Measurements from ENCODE around the gene ISG20L2.

ISG20L2 gene

GRCh38 chr1:156740237-156740740 lies 11.7 kb upstream of the ISG20L2 start:
- DNase-seq, result no peak

- no peak for DNase-seq
Measured at GRCh38 chr1:156738916-156739315, 10.3 kb upstream of the ISG20L2 start.

DNA sequence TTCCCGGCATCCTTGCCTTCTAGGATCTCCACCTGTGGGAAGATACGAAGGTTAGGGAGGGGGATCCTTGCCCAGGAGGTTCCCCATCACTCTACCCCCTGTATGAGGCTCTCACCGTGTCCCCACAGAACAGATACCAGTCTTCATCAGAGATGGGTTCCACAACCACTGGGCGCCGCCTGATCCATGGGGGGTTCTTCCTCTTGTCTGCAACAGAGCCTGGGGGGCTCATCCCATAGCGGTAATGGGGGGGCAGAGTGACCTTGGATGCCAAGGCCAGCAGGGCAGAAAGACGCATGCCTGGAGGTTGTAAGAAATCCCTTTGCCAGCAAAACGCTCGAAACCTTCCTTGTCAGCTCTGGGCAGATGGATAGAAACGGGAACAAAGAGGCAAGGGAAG lies 9.8 kb upstream of the ISG20L2 start:
- no peak for DNase-seq

GRCh38 chr1:156733989-156734584 lies 5.5 kb upstream of the ISG20L2 start:
- DNase-seq, result no peak

DNA sequence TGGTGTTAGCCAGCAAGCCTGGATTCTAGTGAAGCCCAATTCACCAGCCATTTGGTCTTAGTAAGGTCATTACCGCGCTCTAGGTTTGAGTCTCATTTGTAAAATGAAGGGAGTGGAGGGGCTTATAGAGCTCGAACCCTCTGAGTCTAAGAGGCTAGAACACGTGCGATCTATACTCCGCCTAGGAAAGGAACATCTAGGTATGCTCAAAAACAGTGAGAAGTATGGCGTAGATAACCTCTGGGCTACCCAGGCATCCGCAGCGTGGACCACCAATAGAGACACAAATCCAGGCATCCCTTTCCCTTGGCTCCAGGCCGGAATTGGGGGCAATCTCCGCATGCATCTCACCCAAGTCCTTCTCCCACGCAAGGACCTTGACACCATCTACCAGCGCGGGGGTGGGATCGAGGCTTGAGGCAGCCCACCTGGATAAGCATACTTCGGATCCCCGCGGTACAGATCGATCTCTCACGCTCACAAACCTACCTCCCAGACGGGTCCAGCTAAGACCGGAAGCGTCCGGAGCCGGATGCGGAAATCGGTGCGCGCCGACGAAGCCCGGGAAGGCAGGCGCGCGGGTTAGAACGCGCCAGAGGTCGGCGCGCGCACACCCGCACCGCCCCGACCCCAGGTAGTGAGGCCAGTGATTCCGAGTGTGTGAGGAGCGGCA lies 504 bp downstream of the ISG20L2 start, which contains the start of gene METTL25B:
TSS of gene METTL25B (plus strand) at position 544 of the 673 bp plus-strand sequence. CDS start 636 bp downstream, outside the sequence.
- DNase-seq, result peak; percentile 83

- DNase-seq, result no peak
Measured at GRCh38 chr1:156727492-156727891, 1.1 kb downstream of the ISG20L2 start.

GRCh38 chr1:156726549-156727226 lies 1.9 kb downstream of the ISG20L2 start:
- DNase-seq, result no peak

GRCh38 chr1:156725683-156726280 lies 2.8 kb downstream of the ISG20L2 start:
- peak; percentile 65 for DNase-seq

DNA sequence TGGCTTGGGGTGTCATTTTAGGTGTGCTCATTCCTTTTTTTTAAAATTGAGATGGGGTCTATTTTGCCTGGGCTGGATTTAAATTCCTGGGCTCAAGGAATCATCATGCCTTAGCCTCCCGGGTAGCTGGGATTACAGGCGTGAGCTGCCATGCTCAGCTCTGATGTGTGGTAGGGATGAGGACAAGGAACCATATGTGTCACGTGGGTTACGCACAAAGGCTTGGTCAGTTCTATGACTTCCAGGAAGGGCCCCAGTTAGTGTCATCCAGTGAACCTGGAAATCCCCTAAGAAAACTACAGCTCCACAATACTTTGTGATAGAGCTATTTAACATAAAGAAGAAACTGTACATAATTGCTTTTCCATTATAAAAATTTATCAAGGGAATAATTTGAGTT lies 7.0 kb downstream of the ISG20L2 start:
- DNase-seq, result no peak

DNA sequence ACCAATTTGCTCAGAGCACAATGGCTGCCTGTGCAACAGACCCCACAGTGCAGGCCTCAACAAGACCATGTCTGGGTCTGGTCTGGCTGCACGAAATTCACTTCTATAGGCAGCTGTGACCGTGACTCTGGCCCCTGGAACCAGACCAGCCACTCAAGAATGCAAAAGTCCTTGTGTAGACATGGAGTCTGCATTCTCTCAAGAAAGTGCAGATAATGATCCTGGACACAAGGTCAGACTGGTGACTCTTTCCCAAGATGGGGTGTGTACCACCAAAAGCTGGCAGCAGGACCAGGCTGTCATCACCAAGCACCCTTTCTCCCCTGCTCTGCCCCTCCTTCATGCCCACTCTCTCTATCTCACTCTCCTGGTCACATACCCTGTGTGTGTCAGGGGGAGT lies 7.4 kb downstream of the ISG20L2 start:
- no peak for DNase-seq

GRCh38 chr1:156717351-156717750 lies 11.2 kb downstream of the ISG20L2 start:
- DNase-seq, result no peak

DNA sequence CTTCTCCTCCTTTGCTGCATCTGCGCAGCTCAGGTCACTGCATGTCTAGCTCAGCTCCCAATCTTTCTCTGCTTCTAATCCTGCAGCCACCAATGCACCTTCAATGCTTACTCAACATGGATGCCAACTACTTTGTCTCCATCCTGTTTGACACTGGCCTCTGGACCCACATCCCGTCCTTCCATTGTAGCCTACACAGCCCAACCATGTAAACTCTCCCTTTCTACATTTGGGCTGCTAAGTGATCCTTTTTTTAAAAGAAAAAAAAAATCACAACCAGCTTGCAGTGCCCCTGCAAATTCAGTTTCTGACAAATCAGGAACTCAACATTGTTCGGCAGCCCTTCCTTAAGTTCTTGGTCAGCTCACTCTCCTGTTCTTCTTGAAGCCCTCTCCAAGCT lies 13.7 kb downstream of the ISG20L2 start:
- no peak for DNase-seq

- DNase-seq, result no peak
Measured at GRCh38 chr1:156712626-156713025, 15.9 kb downstream of the ISG20L2 start.

DNA sequence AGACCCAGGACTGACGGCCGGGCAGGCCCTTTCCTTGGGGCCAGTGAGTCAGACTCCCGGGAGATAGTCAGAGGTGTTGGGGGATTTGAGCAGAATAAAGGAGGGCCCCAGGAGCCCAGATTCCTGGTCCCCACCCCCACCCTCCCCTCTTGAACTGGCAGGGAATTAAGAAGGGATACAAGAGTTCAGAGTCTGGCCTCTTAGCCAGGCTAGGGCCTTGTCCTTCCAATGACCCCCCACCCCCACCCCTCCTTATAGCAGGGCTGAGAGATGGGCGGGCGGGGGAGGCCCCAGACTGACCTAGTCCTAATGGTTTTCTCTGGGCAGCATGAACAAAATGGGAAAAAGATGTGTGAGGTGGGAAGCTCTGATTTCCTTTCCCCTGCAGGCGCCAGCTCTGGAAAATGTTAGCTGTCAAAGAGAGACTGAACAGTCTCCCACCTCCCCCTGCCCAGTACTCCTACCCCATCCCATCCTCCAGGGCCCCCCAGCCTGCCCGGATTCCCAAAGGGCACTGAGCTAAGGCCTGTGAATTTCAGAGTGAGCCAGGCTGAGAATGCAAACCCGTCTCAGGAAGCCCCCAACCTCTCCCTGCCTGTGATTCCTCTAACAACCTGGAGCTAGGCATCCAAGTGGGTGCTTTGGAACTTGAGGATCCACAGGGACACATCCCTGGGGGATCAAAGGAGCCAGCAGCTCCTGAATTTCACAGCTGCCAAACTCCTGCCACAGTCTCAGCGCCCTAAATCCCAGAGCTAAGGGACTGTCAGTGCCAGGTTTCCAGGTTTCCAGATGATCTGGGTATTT lies 17.4 kb downstream of the ISG20L2 start:
- no peak for DNase-seq

GRCh38 chr1:156709757-156710489 lies 18.6 kb downstream of the ISG20L2 start:
- peak; percentile 26 for DNase-seq

GRCh38 chr1:156709031-156709430 lies 19.5 kb downstream of the ISG20L2 start:
- no peak for DNase-seq

- no peak for DNase-seq
Measured at GRCh38 chr1:156708218-156708661, 20.3 kb downstream of the ISG20L2 start.

GRCh38 chr1:156707417-156708217 lies 20.9 kb downstream of the ISG20L2 start:
- DNase-seq, result no peak

- no peak for DNase-seq
Measured at GRCh38 chr1:156706657-156707416, 21.7 kb downstream of the ISG20L2 start.

Measured in T1000 (cell line).